K562 (cell line): ENCODE measurements around the gene LYPD6B. TPM values are rescaled to one million over a fixed set of nuclear protein-coding genes. Genes with fewer than 3 reads are reported as not detected.

Experiments
- ATAC-seq: fragments of 200-7000 bp; cut with Tn5 transposase; 3 replicates; pipeline ENCODE4 v1.9.1; 2020; ENCODE audit warnings: moderate library complexity
- BruUV-seq: library from RNA; stranded (reverse); fragments of 400-500 nt; replicated peaks from 2 replicates; lab custom pipeline; 2021; lab: Mats Ljungman, UMichigan
- CTCF ChIA-PET: fragments of 300-600 bp; formaldehyde crosslinking; extraction: SDS; loops from one replicate; lab custom pipeline; 2021; ENCODE audit warnings: low intra/inter-chr PET ratio; lab: Yijun Ruan, JAX
- POLR2A ChIA-PET: fragments of 300-600, 350-650 bp; sonication (Branson Sonifier 250); formaldehyde crosslinking; extraction: SDS; loops from one replicate; lab custom pipeline; 2021; ENCODE audit warnings: antibody characterized with exemption, inconsistent platforms; lab: Yijun Ruan, JAX
- DNase-seq, 4 experiments: peaks; one replicate each; pipeline versions ENCODE4 v3.0.0 to v3.0.0-alpha.2; 2011 to 2018; ENCODE audit warnings: low spot score in 3 of 4, mixed read lengths in 3 of 4; ENCODE audit errors: extremely low read depth in 1 of 4
- FAIRE-seq: peaks from 2 replicates; lab custom pipeline; 2011; peaks lifted over from hg19 to GRCh38; lab: Jason Lieb, UNC
- H2AFZ ChIP-seq: 2 replicates; pipeline ENCODE4 v1.6.0; 2011; ENCODE audit warnings: low read depth, low read length, control low read depth, inconsistent platforms
- H3K27ac ChIP-seq: fragments of 200-600 bp; 3 replicates; pipeline ENCODE4 v1.8.0; 2011; ENCODE audit warnings: low read depth, mild to moderate bottlenecking, control low read depth, inconsistent platforms, low read length, moderate library complexity, mixed read lengths; ENCODE audit errors: extremely low read depth
- H3K27me3 ChIP-seq, 2 experiments: fragments of 300-600 bp in 1 of 2; 2 replicates in 1 of 2; 3 replicates in 1 of 2; pipeline versions ENCODE4 v1.6.0 to v1.8.0; 2011; ENCODE audit warnings: inconsistent platforms in 2 of 2, low read length in 2 of 2, mild to moderate bottlenecking in 1 of 2, mixed read lengths in 1 of 2, moderate library complexity in 1 of 2; ENCODE audit not compliant: control insufficient read depth in 2 of 2, insufficient read depth in 2 of 2
- H3K36me3 ChIP-seq: fragments of 300-600 bp; 3 replicates; pipeline ENCODE4 v1.8.0; 2011; ENCODE audit warnings: mild to moderate bottlenecking, low read length, inconsistent platforms; ENCODE audit not compliant: control insufficient read depth, insufficient read depth
- H3K4me1 ChIP-seq, 2 experiments: fragments of 200-600 bp in 1 of 2; replicated peaks in 1 of 2; 2 replicates in 1 of 2; 3 replicates in 1 of 2; pipeline versions ENCODE4 v1.5.1 to v1.8.0; 2011; ENCODE audit warnings: inconsistent platforms in 2 of 2, low read length in 2 of 2, mild to moderate bottlenecking in 1 of 2, mixed read lengths in 1 of 2, moderate library complexity in 1 of 2; ENCODE audit not compliant: control insufficient read depth in 2 of 2, insufficient read depth in 2 of 2
- H3K4me2 ChIP-seq: 2 replicates; pipeline ENCODE4 v1.6.1; 2011; ENCODE audit warnings: low read length, control low read depth, inconsistent platforms, mixed read lengths; ENCODE audit not compliant: insufficient read depth
- H3K4me3 ChIP-seq: fragments of 200-600 bp; sonication (generic), shearing (Covaris generic); 2 replicates; pipeline ENCODE4 v1.5.1; 2016; ENCODE audit warnings: control low read depth, inconsistent platforms
- H3K79me2 ChIP-seq: fragments of 200-600 bp; 3 replicates; pipeline ENCODE4 v1.8.0; 2011; ENCODE audit warnings: low read length, inconsistent platforms; ENCODE audit not compliant: control insufficient read depth, insufficient read depth
- H3K9ac ChIP-seq, 2 experiments: 2 replicates each; pipeline versions ENCODE4 v1.6.0 to v1.6.1; 2011; ENCODE audit warnings: low read depth in 2 of 2, low read length in 2 of 2, control low read depth in 1 of 2, inconsistent platforms in 1 of 2, mild to moderate bottlenecking in 1 of 2, mixed read lengths in 1 of 2; ENCODE audit not compliant: insufficient read depth in 1 of 2
- H3K9me1 ChIP-seq: one replicate; pipeline ENCODE4 v1.6.0; 2011; ENCODE audit warnings: inconsistent platforms, mild to moderate bottlenecking, low read length, moderate library complexity; ENCODE audit not compliant: control insufficient read depth, insufficient read depth
- H3K9me3 ChIP-seq: replicated peaks from 2 replicates; pipeline ENCODE4 v1.5.1; 2011; ENCODE audit warnings: low read depth, low read length, inconsistent platforms; ENCODE audit not compliant: control insufficient read depth, insufficient read depth
- H4K20me1 ChIP-seq: replicated peaks from 2 replicates; pipeline ENCODE4 v1.6.1; 2011; ENCODE audit warnings: low read length, inconsistent platforms, mixed read lengths; ENCODE audit not compliant: control insufficient read depth, insufficient read depth
- DDX20 ChIP-seq: fragments of 450-650 bp; IDR thresholded peaks from 2 replicates; pipeline ENCODE4 v1.6.1; 2016; ENCODE audit warnings: missing genetic modification characterization, low read depth, mild to moderate bottlenecking, missing compliant biosample characterization, moderate library complexity
- KDM4B ChIP-seq, 2 experiments: fragments of 450-650 bp in 1 of 2; sonication (generic) in 1 of 2; IDR thresholded peaks; 2 replicates each; pipeline ENCODE4 v1.6.1; 2016 to 2017; ENCODE audit warnings: borderline replicate concordance in 2 of 2, antibody characterized with exemption in 1 of 2, low read depth in 1 of 2, mild to moderate bottlenecking in 1 of 2
- MAZ ChIP-seq, 2 experiments: fragments of 450-650 bp in 1 of 2; sonication (generic) in 1 of 2; formaldehyde crosslinking; IDR thresholded peaks in 1 of 2; conservative IDR thresholded peaks in 1 of 2; 2 replicates each; pipeline versions ENCODE4 v1.4.0 to v1.5.0; 2020; ENCODE audit warnings: mild to moderate bottlenecking in 1 of 2, missing genetic modification reagents in 1 of 2
- PML ChIP-seq: IDR thresholded peaks from 2 replicates; pipeline ENCODE4 v1.6.1; 2012; ENCODE audit warnings: low read length, inconsistent platforms
- PRDM10 ChIP-seq: fragments of 450-650 bp; IDR thresholded peaks from 2 replicates; pipeline ENCODE4 v1.6.1; 2018; ENCODE audit not compliant: partially characterized antibody
- SIX5 ChIP-seq, 2 experiments: IDR thresholded peaks; 2 replicates each; pipeline ENCODE4 v1.6.1; 2011; ENCODE audit warnings: low read length in 2 of 2, borderline replicate concordance in 1 of 2, low read depth in 1 of 2, mild to moderate bottlenecking in 1 of 2, moderate library complexity in 1 of 2; ENCODE audit not compliant: insufficient read depth in 1 of 2
- TRIM25 ChIP-seq: fragments of 450-650 bp; IDR thresholded peaks from 2 replicates; pipeline ENCODE4 v1.7.0; 2016; ENCODE audit warnings: borderline replicate concordance
- ZFPM2 ChIP-seq: fragments of 250-450 bp; sonication (Bioruptor Pico); IDR thresholded peaks from 2 replicates; pipeline ENCODE4 v1.5.1; 2022; ENCODE audit warnings: mild to moderate bottlenecking
- ZNF444 ChIP-seq: fragments of 250-450 bp; sonication (Bioruptor Pico); IDR thresholded peaks from 2 replicates; pipeline ENCODE4 v1.4.0; 2020; ENCODE audit warnings: mild to moderate bottlenecking, moderate library complexity
- ZNF668 ChIP-seq: fragments of 250-450 bp; sonication (Bioruptor Pico); IDR thresholded peaks from 2 replicates; pipeline ENCODE4 v1.8.0; 2022; ENCODE audit warnings: mild to moderate bottlenecking, inconsistent platforms
- WGBS: fragments of 100-300 bp; shearing (Covaris generic); methylation state at CpG from one replicate; pipeline ENCODE4 v1.1.6; 2016; ENCODE audit warnings: low coverage, mixed read lengths; ENCODE audit not compliant: insufficient coverage; ENCODE audit errors: missing lambda C conversion rate; 5-methylcytosine and 5-hydroxymethylcytosine counted together
- in situ Hi-C: fragments of 300-500 bp; cut with MboI; formaldehyde crosslinking; loops from 4 replicates; pipeline ENCODE4 v1.15.0; 2018; ENCODE audit warnings: inconsistent platforms, mixed read lengths
- intact Hi-C: fragments of 100-400 bp; cut with micrococcal nuclease; formaldehyde crosslinking; loops from 2 replicates; pipeline ENCODE4 v1.14.2; 2022
- polyA plus RNA-seq, 8 experiments: library from polyadenylated mRNA; depleted of rRNA in 4 of 8; stranded (reverse) in 5 of 8; unstranded in 3 of 8; fragments of >200 nt; fragmentation: Nextera tagmentation in 2 of 8; fragmentation: Illumina TruSeq in 1 of 8; extraction: Ambion mirVana in 2 of 8; extraction: Trizol in 1 of 8; gene quantifications; 2 replicates each; pipeline versions ENCODE4 v1.2.1 to v1.2.3, GENCODE V29; 2011 to 2014; ENCODE audit warnings: inconsistent platforms in 1 of 8, missing spikeins in 1 of 8
- total RNA-seq, 7 experiments: library from RNA; depleted of rRNA in 6 of 7; stranded (reverse); fragments of >200 nt in 6 of 7; fragmentation: Illumina TruSeq in 2 of 7; extraction: Trizol in 2 of 7; gene quantifications; 2 replicates each; pipeline versions ENCODE4 v1.2.1 to v1.2.3, GENCODE V29; 2011 to 2021; ENCODE audit warnings: low replicate concordance in 1 of 7

The LYPD6B gene
- total and polyA plus RNA-seq, 9 of the 15 experiments (the other 6 are each of a cell fraction or from before 2014, with no cell fraction given), result not detected

GRCh38 chr2:149049142-149049541, 10.6 kb downstream of the LYPD6B start:
- POLR2A ChIA-PET, result interaction anchor here (0.6 to 0.7 kb wide), 2 partner anchors 24 to 1117 kb away, joined by 3 read pairs; no protein-coding TSS in a partner anchor
- Histone ChIP-seq H3K79me2 (no peaks in the 10 kb centered on the region), H4K20me1 (no peaks in the 10 kb centered on the region), H3K4me2 (no peak overlapping the region), H3K27me3 (no peaks in the 10 kb centered on the region), H3K9me3 (no peaks in the 10 kb centered on the region), H2AFZ (no peak overlapping the region), H3K4me1 (no peaks in the 10 kb centered on the region)
- DNase-seq, result no peak
- WGBS, result 0% methylated on average over 2 of the region's 2 CpGs
- BruUV-seq, result no TSS peak
- CTCF ChIA-PET, result no interaction called here
- intact Hi-C loops, result no loop called here
- TF ChIP-seq SIX5 (IDR thresholded peaks at IDR 0.05; ENCODE audit: borderline replicate concordance in 1 of 2, insufficient read depth in 1 of 2, low read depth in 1 of 2, low read length in 2 of 2) (no peak), ZNF668 (CRISPR knock-in tag) (no peak), PML (no peak), ZNF444 (CRISPR knock-in tag) (no peak), ZFPM2 (no peak), KDM4B (IDR thresholded peaks at IDR 0.05; ENCODE audit: borderline replicate concordance in 2 of 2, low read depth in 1 of 2) (no peak), DDX20 (tag) (no peak), TRIM25 (no peak), MAZ (CRISPR knock-in tag; conservative IDR thresholded peaks at IDR 0.05 in 1 of 2, IDR thresholded peaks at IDR 0.05 in 1 of 2) (no peak), PRDM10 (no peak)
- TF ChIP-seq, all 486 proteins: peak for 0
- no peak for ATAC-seq
- Histone ChIP-seq H3K27ac (no peak overlapping the region), H3K9me1 (no peaks in the 10 kb centered on the region), H3K9ac (no peak overlapping the region), H3K4me3 (no peak overlapping the region), H3K36me3 (no peaks in the 10 kb centered on the region)
- in situ Hi-C loops, result no loop called here
- FAIRE-seq, result no peak
